Tibial nerve (tissue), 4 donors: Measurements from ENCODE around the gene ABL2. TPM values are rescaled to one million over a fixed set of nuclear protein-coding genes. Genes with fewer than 3 reads are reported as not detected.
"Not testable (repeated sequence)": the region's sequence is repeated elsewhere in the genome, so short reads cannot be mapped to it uniquely, and the experiment has no call there.

Experiments
- DNase-seq, 2 donors: peaks; one replicate each; pipeline ENCODE4 v3.0.0-alpha.2; 2019; ENCODE audit warnings: low spot score in 2 of 2
- H3K27ac ChIP-seq, 4 donors: fragments of 200-600 bp; sonication (generic) in 3 of 4; one replicate each; pipeline ENCODE4 v1.5.1; 2017 to 2019; ENCODE audit warnings: mild to moderate bottlenecking in 1 of 4
- H3K27me3 ChIP-seq, 2 donors: fragments of 200-600 bp; sonication (generic) in 1 of 2; one replicate each; pipeline versions ENCODE4 v1.5.1 to v1.6.0; 2017 to 2019
- H3K36me3 ChIP-seq, 3 donors: fragments of 200-600 bp; sonication (generic); one replicate each; pipeline ENCODE4 v1.5.1; 2018 to 2019
- H3K4me1 ChIP-seq, 4 donors: fragments of 200-600 bp; sonication (generic) in 3 of 4; one replicate each; pipeline ENCODE4 v1.5.1; 2017 to 2019
- H3K4me3 ChIP-seq, 4 donors: fragments of 200-600 bp; sonication (generic) in 3 of 4; one replicate each; pipeline ENCODE4 v1.5.1; 2017 to 2019; ENCODE audit warnings: mild to moderate bottlenecking in 1 of 4, moderate library complexity in 1 of 4
- H3K9me3 ChIP-seq, 4 donors: fragments of 200-600 bp; sonication (generic) in 3 of 4; one replicate each; pipeline ENCODE4 v1.5.1; 2017 to 2019
- EP300 ChIP-seq, 2 donors: sonication (generic); formaldehyde crosslinking; IDR thresholded peaks; one replicate each; pipeline ENCODE4 v1.6.1; 2017; ENCODE audit warnings: antibody characterized with exemption in 2 of 2, mild to moderate bottlenecking in 1 of 2
- POLR2A ChIP-seq, 2 donors: fragments of 450-650 bp; IDR thresholded peaks; one replicate each; pipeline ENCODE4 v1.6.1; 2017; ENCODE audit warnings: antibody characterized with exemption in 2 of 2, mild to moderate bottlenecking in 2 of 2, moderate library complexity in 2 of 2
- WGBS, 2 donors: methylation state at CpG; one replicate each; pipeline ENCODE4 v1.1.5; 2018; 5-methylcytosine and 5-hydroxymethylcytosine counted together
- total RNA-seq, 4 donors: library from RNA; depleted of rRNA; stranded (reverse); fragments of >200 nt; gene quantifications; one replicate each; pipeline ENCODE4 v1.1.0, GENCODE V29; 2016
- TF ChIP-seq, protein P1 (sequence below), 5 experiments: fragments of 200-600 bp in 3 of 5; fragments of 450-650 bp in 2 of 5; sonication (generic) in 3 of 5; IDR thresholded peaks; one replicate each; pipeline ENCODE4 v1.5.1; 2016 to 2019; ENCODE audit warnings: antibody characterized with exemption in 5 of 5, mild to moderate bottlenecking in 3 of 5, moderate library complexity in 2 of 5

Gene ABL2
- total RNA-seq, 4 donors from 2014 or later = 22.0 to 43.5 (median 27.0) TPM

DNA sequence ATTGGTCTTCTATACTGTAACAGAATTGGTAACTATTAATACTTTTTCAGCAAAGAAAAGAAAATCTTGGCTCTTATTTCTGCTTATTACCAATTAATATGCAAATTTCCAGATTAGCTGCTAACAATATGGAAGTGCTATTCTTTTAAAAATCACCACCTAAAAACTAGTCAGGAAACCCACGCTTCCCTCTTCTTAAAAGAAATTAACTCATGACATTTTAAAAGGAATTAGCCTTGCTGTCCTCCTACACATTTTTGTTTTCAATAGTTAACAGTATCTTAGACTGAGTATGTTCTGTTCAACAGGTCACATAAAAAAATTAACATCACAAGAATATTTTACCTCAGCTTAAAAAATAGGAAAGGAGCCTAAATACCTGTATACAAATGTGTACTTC lies 27.3 kb downstream of the ABL2 start:
- H3K4me1 ChIP-seq = peaks cover 0 to 19% (median 4%) of the 10 kb centered on the region in 4 donors
- no peaks in the 10 kb centered on the region for H3K27me3 ChIP-seq
- no peak overlapping the region for H3K27ac ChIP-seq
- DNase-seq = no peak
- no peak overlapping the region for H3K4me3 ChIP-seq
- H3K36me3 ChIP-seq = no peaks in the 10 kb centered on the region
- TF ChIP-seq EP300 (IDR thresholded peaks at IDR 0.05) = no peak
- TF ChIP-seq POLR2A (IDR thresholded peaks at IDR 0.05) = no peak
- TF ChIP-seq, protein P1, sequence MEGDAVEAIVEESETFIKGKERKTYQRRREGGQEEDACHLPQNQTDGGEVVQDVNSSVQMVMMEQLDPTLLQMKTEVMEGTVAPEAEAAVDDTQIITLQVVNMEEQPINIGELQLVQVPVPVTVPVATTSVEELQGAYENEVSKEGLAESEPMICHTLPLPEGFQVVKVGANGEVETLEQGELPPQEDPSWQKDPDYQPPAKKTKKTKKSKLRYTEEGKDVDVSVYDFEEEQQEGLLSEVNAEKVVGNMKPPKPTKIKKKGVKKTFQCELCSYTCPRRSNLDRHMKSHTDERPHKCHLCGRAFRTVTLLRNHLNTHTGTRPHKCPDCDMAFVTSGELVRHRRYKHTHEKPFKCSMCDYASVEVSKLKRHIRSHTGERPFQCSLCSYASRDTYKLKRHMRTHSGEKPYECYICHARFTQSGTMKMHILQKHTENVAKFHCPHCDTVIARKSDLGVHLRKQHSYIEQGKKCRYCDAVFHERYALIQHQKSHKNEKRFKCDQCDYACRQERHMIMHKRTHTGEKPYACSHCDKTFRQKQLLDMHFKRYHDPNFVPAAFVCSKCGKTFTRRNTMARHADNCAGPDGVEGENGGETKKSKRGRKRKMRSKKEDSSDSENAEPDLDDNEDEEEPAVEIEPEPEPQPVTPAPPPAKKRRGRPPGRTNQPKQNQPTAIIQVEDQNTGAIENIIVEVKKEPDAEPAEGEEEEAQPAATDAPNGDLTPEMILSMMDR (IDR thresholded peaks at IDR 0.05) = no peak
- H3K9me3 ChIP-seq = no peaks in the 10 kb centered on the region
- 59 to 86% methylated on average over 1 of the region's 1 CpG for WGBS, 2 donors

DNA sequence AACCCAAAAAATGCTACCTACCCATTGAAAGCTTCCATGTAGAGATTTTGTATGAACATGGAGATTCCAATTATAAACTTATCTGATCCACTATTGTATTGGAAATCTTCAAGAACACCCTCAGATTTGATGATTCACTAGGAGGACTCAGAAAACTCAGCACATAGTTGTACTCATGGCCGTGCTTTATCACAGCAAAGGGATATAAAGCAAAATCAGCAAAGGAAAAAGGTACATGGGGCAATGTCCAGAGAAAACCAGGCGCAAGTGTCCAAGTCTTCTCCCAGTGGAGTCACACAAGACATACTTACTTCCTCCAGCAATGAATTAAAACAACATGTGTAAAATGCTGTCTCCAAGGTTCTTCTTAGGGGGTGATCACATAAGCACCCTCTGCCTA lies 28.9 kb downstream of the ABL2 start:
- Histone ChIP-seq H3K27me3 (no peaks in the 10 kb centered on the region), H3K36me3 (no peaks in the 10 kb centered on the region), H3K4me3 (no peak overlapping the region), H3K9me3 (no peaks in the 10 kb centered on the region), H3K27ac (no peak overlapping the region), H3K4me1 (peaks cover 0 to 3% (median 0%) of the 10 kb centered on the region in 4 donors)
- no peak for TF ChIP-seq EP300 (IDR thresholded peaks at IDR 0.05)
- TF ChIP-seq, protein P1 (IDR thresholded peaks at IDR 0.05) = no peak
- no peak for TF ChIP-seq POLR2A (IDR thresholded peaks at IDR 0.05)
- DNase-seq = no peak
- 94 to 100% methylated on average over 2 of the region's 2 CpGs for WGBS, 2 donors

DNA sequence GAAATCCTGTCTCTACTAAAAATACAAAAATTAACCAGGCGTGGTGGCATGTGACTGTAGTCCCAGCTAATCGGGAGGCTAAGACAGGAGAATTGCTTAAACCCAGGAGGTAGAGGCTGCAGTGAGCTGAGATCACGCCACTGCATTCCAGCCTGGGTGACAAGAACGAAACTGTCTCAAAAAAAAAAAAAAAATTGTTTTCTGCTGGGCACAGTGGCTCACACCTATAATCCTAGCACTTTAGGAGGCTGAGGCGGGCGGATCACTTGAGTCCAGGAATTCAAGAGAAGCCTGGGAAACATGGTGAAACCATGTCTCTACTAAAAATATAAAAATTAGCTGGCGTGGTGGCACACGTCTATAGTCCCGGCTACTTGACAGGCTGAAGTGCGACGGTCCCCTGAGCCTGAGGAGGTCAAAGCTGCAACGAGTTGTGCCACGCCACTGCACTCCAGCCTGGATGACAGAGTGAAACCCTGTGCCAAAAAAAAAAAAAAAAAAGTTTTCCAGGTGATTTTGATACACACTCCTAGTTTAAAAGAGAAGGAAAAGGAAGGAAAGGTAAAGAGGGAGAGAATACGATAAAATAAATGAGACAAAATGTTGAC lies 31.7 kb downstream of the ABL2 start:
- H3K9me3 ChIP-seq = no peaks in the 10 kb centered on the region
- WGBS, 2 donors = 90 to 93% methylated on average over 14 of the region's 14 CpGs
- no peaks in the 10 kb centered on the region for H3K36me3 ChIP-seq
- H3K27ac ChIP-seq = no peak overlapping the region
- TF ChIP-seq EP300 (IDR thresholded peaks at IDR 0.05) (no peak), POLR2A (IDR thresholded peaks at IDR 0.05) (no peak)
- TF ChIP-seq, protein P1 (IDR thresholded peaks at IDR 0.05) = no peak
- H3K4me1 ChIP-seq = peaks cover 0 to 12% (median 0%) of the 10 kb centered on the region in 4 donors
- H3K27me3 ChIP-seq = no peaks in the 10 kb centered on the region
- no peak for DNase-seq
- H3K4me3 ChIP-seq = no peak overlapping the region

DNA sequence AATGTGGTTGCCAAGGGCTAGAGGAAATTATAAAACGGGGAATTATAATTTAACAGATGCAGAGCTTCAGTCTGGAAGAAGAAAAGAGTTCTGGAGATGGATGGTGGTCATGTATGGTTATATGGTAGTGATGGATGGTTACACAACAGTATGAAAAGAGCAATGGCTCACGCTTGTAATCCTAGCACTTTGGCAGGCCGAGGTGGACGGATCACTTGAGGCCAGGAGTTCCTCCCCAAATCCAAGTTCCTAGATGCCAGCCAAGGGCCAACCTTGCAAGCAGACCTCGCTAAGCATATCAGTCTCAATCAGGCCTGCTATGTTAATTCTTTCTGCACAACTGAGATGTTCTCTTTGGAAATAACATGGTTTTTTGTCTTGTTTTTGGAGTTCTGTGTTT lies 33.6 kb downstream of the ABL2 start:
- not testable (repeated sequence) for H3K4me3 ChIP-seq, DNase-seq, H3K27ac ChIP-seq, H3K27me3 ChIP-seq, H3K36me3 ChIP-seq, H3K9me3 ChIP-seq
- WGBS, 2 donors = 82 to 87% methylated on average over 5 of the region's 5 CpGs
- peaks cover 0 to 18% (median 0%) of the 10 kb centered on the region in 4 donors for H3K4me1 ChIP-seq

DNA sequence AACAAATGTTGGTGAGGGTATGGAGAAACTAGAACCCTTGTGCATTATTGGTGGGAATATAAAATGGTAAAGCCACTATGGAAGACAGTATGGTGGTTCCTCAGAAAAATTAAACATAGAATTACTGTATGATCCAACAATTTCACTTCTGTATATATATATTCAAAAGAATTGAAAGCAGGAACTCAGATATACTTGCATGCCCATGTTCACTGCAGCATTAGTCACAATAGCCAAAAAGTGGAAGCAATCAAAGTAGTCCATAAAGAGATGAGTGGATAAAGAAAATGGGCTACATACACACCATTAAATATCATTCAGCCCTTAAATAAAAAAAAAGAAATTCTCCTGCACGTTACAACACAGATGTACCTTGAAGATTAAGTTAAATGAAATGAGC lies 34.1 kb downstream of the ABL2 start:
- TF ChIP-seq, protein P1 (IDR thresholded peaks at IDR 0.05) = no peak
- no peak for TF ChIP-seq POLR2A (IDR thresholded peaks at IDR 0.05)
- TF ChIP-seq EP300 (IDR thresholded peaks at IDR 0.05) = no peak
- Histone ChIP-seq H3K36me3 (no peaks in the 10 kb centered on the region), H3K9me3 (no peaks in the 10 kb centered on the region), H3K27me3 (no peaks in the 10 kb centered on the region), H3K4me3 (no peak overlapping the region), H3K27ac (no peak overlapping the region), H3K4me1 (peaks cover 0 to 22% (median 0%) of the 10 kb centered on the region in 4 donors)
- no peak for DNase-seq
- 88 to 92% methylated on average over 1 of the region's 1 CpG for WGBS, 2 donors
